Measurements from ENCODE around the gene NETO2. TPM values are rescaled to one million over a fixed set of nuclear protein-coding genes. Genes with fewer than 3 reads are reported as not detected.

NETO2 gene
- total and polyA plus RNA-seq, 4 donors, result 1.2 to 3.4 (median 2.1) TPM

DNA sequence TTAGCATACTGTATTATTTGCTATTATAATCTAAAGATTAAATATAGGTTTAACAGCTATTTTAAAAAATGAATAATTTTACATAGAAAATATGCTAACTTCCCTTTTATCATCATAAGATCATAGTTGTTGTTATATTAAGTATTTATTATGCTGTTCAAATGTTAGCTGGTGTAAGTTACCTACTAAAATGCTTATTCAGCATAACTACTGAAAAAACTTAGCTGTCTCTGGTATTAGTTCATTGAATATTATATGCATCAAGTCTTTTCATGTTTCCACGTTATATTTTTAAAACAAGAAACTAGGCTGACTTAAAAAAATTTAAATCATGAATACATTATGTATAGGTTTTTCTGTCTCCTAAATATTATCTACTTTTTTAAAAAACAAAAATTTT lies 62.6 kb downstream of the NETO2 start:
- no peak for ATAC-seq (ENCODE audit: low FRiP score)
- WGBS, 2 donors, result 68 to 86% methylated on average over 1 of the region's 1 CpG

DNA sequence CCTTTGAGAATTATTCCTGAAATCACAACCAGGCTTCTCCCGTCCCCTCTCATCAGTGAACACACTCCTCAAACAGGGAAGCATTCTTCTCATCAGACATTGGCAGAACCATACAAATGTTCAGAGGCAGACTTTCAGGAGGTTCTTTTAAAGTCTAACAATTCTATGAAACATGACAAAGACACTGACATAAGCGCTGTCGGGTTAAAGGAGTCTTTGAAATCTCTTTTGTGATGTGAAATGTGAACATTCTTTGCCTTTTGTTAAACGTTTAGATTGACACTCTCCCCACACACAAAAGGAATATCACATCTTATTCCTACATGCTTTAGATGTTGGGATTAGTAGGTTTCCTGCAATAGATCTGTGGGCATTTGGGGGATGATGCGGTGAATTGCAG lies 63.9 kb downstream of the NETO2 start:
- intact Hi-C loops (cut with DNase I), result no loop called here
- Histone ChIP-seq H3K36me3 (ENCODE audit: control insufficient read depth in 1 of 2, insufficient read depth in 2 of 2, low read length in 1 of 2) (no peaks in the 10 kb centered on the region), H3K9me3 (ENCODE audit: control insufficient read depth, low read length) (no peaks in the 10 kb centered on the region), H3K27me3 (ENCODE audit: control insufficient read depth in 1 of 2, insufficient read depth in 2 of 2, low read length in 1 of 2) (no peaks in the 10 kb centered on the region), H3K27ac (ENCODE audit: low read depth in 1 of 2, low read length in 2 of 2) (no peak overlapping the region), H3K4me3 (ENCODE audit: low read length in 2 of 2) (no peak overlapping the region), H3K4me1 (ENCODE audit: control insufficient read depth in 1 of 2, insufficient read depth in 2 of 2, low read length in 2 of 2) (no peaks in the 10 kb centered on the region)
- WGBS, 2 donors, result 57 to 62% methylated on average over 5 of the region's 5 CpGs
- DNase-seq, result no peak
- ATAC-seq (ENCODE audit: low FRiP score), result no peak

More for the DNA sequence above, 62.6 kb downstream of the NETO2 start:
- Histone ChIP-seq H3K4me3 (ENCODE audit: low read length in 2 of 2) (no peak overlapping the region), H3K27ac (ENCODE audit: low read depth in 1 of 2, low read length in 2 of 2) (no peak overlapping the region), H3K27me3 (ENCODE audit: control insufficient read depth in 1 of 2, insufficient read depth in 2 of 2, low read length in 1 of 2) (no peaks in the 10 kb centered on the region), H3K36me3 (ENCODE audit: control insufficient read depth in 1 of 2, insufficient read depth in 2 of 2, low read length in 1 of 2) (no peaks in the 10 kb centered on the region), H3K4me1 (ENCODE audit: control insufficient read depth in 1 of 2, insufficient read depth in 2 of 2, low read length in 2 of 2) (no peaks in the 10 kb centered on the region), H3K9me3 (ENCODE audit: control insufficient read depth, low read length) (no peaks in the 10 kb centered on the region)
- intact Hi-C loops (cut with DNase I), result no loop called here
- no peak for DNase-seq

DNA sequence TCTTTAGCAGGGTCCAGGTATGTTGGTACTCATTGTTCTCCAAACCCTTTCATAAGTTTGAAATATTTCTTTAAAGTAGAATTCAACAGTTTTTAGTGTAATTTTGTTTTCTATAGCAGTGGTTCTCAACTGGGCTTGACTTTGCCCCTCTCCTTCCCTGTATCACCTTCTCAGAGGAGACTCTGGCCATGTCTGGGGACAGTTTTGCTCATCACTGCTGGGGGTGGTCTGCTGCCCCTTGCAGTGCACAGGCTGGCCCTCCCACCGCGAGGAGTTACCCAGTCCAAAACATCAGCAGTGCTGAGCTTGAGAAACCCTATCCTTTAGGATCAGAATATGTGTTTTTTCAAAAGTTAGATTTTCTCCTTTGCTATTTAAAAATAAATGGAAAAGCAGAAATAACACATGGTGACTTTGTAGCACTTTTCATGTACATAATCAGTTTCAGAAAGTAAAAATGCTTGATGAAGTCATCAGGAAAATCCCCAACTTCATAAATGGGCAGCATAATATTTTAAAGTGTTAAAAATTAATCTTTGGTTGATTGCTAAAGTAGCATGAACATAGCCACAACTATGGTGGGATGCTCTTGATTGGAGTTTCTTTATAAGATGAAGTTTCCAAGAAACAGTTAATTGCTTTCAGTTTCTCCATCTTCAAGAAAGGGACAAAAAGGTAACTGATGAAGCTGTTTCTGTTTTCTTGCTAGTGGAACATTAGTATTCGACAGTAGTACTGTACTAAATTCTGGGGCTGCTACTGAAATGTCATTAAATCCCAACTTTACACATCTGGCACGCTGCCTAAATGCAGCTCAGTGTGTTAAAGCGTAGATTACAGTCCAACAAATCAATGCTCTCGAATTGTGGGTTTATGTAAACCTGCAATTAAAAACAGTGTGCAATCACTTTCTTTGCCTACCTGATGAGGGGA lies 70.3 kb downstream of the NETO2 start:
- 69 to 70% methylated on average over 6 of the region's 6 CpGs for WGBS, 2 donors

DNA sequence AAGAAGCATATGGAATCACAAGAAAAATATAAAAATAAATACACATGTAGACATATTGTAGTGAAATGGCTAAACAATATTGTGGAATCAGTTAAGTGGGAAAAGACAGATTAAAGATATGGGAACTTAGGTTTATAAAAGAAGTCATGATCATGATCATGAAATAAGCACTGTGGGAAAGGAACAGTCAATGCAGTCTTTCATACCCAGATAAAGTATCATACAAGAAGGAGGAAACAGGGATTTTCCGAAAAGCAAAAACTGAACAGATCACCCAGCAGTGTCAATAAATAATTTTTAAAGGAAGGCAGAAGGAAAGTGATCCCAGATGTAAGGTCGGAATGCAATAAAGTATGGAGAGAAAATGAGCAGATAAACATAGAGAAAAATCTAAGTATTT lies 71.6 kb downstream of the NETO2 start:
- Histone ChIP-seq H3K4me1 (ENCODE audit: control insufficient read depth in 1 of 2, insufficient read depth in 2 of 2, low read length in 2 of 2) (no peaks in the 10 kb centered on the region), H3K27me3 (ENCODE audit: control insufficient read depth in 1 of 2, insufficient read depth in 2 of 2, low read length in 1 of 2) (no peaks in the 10 kb centered on the region), H3K9me3 (ENCODE audit: control insufficient read depth, low read length) (no peaks in the 10 kb centered on the region), H3K36me3 (ENCODE audit: control insufficient read depth in 1 of 2, insufficient read depth in 2 of 2, low read length in 1 of 2) (no peaks in the 10 kb centered on the region), H3K4me3 (ENCODE audit: low read length in 2 of 2) (no peak overlapping the region), H3K27ac (ENCODE audit: low read depth in 1 of 2, low read length in 2 of 2) (no peak overlapping the region)
- intact Hi-C loops (cut with DNase I), result no loop called here
- DNase-seq (no peak), ATAC-seq (ENCODE audit: low FRiP score) (no peak)
- WGBS, 2 donors, result 86 to 89% methylated on average over 2 of the region's 2 CpGs

More for the DNA sequence above, 70.3 kb downstream of the NETO2 start:
- Histone ChIP-seq H3K27ac (ENCODE audit: low read depth in 1 of 2, low read length in 2 of 2) (no peak overlapping the region), H3K36me3 (ENCODE audit: control insufficient read depth in 1 of 2, insufficient read depth in 2 of 2, low read length in 1 of 2) (no peaks in the 10 kb centered on the region), H3K27me3 (ENCODE audit: control insufficient read depth in 1 of 2, insufficient read depth in 2 of 2, low read length in 1 of 2) (no peaks in the 10 kb centered on the region), H3K4me1 (ENCODE audit: control insufficient read depth in 1 of 2, insufficient read depth in 2 of 2, low read length in 2 of 2) (no peaks in the 10 kb centered on the region), H3K9me3 (ENCODE audit: control insufficient read depth, low read length) (no peaks in the 10 kb centered on the region), H3K4me3 (ENCODE audit: low read length in 2 of 2) (no peak overlapping the region)
- intact Hi-C loops (cut with DNase I), result no loop called here
- DNase-seq, result no peak
- ATAC-seq (ENCODE audit: low FRiP score), result no peak

DNA sequence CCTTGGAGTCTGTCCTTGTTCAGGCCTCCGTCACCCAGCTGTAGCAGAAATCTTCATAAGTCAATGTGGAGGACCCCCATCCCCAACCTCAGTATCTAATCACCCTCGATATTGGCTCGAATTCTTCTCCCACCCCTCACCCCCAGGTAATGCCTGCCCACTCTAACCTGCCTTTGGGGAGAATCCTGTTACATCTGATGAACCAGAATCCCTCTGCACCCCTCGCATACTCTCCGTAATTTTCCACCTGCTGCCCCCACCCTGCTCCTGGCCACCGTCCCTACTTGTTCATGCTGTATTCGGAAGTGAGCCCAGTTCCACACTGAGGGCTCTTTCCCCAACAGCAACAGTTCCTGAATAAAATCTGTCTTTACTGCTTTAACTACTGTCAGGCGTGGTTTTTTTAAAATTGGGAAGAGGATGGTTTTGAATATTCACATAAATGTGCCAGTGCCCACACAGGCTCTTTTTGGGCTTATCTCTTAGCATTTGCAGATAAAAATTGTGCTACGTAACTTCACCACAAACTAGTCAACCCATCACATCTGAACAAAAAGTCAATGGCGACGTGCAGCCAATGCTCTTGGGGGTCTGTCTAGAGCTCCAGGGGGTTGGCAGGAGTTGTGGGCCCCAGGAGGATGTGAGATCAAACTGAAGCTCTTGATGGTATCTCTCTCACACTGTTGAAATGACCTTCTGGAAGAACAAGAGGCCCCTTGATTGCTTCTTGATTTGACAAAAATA lies 73.7 kb downstream of the NETO2 start:
- DNase-seq (no peak), ATAC-seq (ENCODE audit: low FRiP score) (no peak)
- Histone ChIP-seq H3K4me1 (ENCODE audit: control insufficient read depth in 1 of 2, insufficient read depth in 2 of 2, low read length in 2 of 2) (no peaks in the 10 kb centered on the region), H3K9me3 (ENCODE audit: control insufficient read depth, low read length) (no peaks in the 10 kb centered on the region), H3K27me3 (ENCODE audit: control insufficient read depth in 1 of 2, insufficient read depth in 2 of 2, low read length in 1 of 2) (no peaks in the 10 kb centered on the region), H3K27ac (ENCODE audit: low read depth in 1 of 2, low read length in 2 of 2) (no peak overlapping the region), H3K4me3 (ENCODE audit: low read length in 2 of 2) (no peak overlapping the region), H3K36me3 (ENCODE audit: control insufficient read depth in 1 of 2, insufficient read depth in 2 of 2, low read length in 1 of 2) (no peaks in the 10 kb centered on the region)
- WGBS, 2 donors, result 83 to 84% methylated on average over 11 of the region's 11 CpGs
- intact Hi-C loops (cut with DNase I), result no loop called here

DNA sequence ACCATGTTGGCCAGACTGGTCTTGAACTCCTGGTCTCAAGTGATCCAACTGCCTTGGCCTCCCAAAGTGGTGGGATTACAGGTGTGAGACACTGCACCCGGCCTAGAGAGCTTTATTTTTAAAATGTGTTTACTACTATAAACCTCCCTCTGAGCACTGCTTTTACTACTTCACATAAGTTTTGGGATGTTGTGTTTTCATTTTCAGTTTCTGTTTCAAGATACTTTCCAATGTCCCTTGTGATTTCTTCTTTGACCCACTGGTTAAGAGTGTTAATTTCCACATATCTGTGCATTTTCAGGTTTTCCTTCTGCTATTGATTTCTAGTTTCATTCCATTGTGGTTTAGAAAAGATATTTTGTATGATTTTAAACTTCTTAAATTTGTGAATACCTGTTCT lies 74.4 kb downstream of the NETO2 start:
- no peaks in the 10 kb centered on the region for H3K27me3 ChIP-seq (ENCODE audit: control insufficient read depth in 1 of 2, insufficient read depth in 2 of 2, low read length in 1 of 2)
- WGBS, 2 donors, result 83 to 94% methylated on average over 1 of the region's 1 CpG
- DNase-seq, result no peak
- no peaks in the 10 kb centered on the region for H3K9me3 ChIP-seq (ENCODE audit: control insufficient read depth, low read length)
- intact Hi-C loops (cut with DNase I), result no loop called here
- no peak for ATAC-seq (ENCODE audit: low FRiP score)
- no peak overlapping the region for H3K27ac ChIP-seq (ENCODE audit: low read depth in 1 of 2, low read length in 2 of 2)
- H3K4me3 ChIP-seq (ENCODE audit: low read length in 2 of 2), result no peak overlapping the region
- no peaks in the 10 kb centered on the region for H3K4me1 ChIP-seq (ENCODE audit: control insufficient read depth in 1 of 2, insufficient read depth in 2 of 2, low read length in 2 of 2)
- H3K36me3 ChIP-seq (ENCODE audit: control insufficient read depth in 1 of 2, insufficient read depth in 2 of 2, low read length in 1 of 2), result no peaks in the 10 kb centered on the region

DNA sequence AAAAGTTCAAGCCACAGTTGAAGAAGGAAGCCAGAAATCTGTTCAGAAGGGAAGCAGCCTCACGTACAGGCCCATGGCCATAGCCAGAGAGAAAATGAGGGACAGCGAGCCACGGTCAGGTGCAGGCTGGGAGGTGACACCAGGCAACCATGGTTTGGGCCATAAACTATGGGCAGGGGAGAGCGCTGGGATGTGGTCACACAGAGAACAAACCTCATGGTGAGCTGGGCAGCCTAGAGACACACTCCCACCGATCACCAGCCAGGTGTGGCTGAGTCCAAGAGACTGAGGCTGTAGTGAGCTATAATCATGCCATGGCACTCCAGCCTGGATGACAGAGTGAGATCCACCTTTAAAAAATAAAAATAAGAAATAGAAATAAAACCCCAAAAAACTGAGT lies 76.5 kb downstream of the NETO2 start:
- DNase-seq, result no peak
- intact Hi-C loops (cut with DNase I), result no loop called here

DNA sequence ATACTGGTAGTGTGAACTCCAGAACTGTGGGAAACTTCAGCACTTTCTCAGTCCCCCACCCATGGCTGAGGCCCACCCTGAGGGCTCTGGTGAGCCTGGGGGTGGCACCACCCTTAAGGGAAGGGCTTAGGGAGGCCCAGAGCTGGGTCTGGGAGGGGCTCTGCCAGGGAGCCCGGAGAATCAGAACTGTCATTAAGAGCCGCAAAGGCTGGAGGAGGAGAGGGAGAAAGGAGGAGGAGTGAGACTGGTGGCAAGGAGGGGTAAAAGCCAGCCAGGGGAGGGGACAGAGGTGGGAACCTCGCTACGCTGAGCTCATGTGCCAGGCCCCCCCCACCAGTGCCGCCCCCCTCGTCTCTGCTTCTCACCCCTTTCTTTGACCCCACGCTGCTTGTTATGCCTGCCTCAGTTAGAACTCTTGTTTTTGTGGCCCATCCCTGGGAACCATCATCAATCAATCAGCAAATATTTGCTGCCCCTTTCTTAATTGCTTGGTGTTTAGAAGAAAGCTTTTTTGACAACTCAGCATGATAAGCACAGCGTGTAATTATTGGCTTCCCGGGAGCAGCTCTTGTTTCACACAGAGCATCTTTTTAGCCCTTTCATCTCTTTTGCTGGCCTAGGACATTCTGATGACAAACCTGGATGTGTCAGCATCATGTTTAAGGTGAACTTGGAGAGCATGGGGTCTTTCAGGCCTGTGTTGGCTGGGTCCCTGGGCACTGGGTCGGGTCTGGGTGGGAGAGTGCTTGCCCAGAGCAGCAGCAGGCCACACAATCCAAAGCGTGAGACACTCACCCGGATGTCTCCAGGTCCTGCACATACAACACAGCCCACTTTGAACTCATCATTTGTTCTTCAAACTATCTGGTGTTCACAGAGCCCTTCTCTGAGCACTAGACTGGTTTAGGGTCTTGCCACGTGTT lies 77.7 kb downstream of the NETO2 start:
- no peak for DNase-seq
- ATAC-seq (ENCODE audit: low FRiP score), result no peak
- WGBS, 2 donors, result 43 to 45% methylated on average over 11 to 13 of the region's 13 CpGs
- no peaks in the 10 kb centered on the region for H3K27me3 ChIP-seq (ENCODE audit: control insufficient read depth in 1 of 2, insufficient read depth in 2 of 2, low read length in 1 of 2)
- H3K4me1 ChIP-seq (ENCODE audit: control insufficient read depth in 1 of 2, insufficient read depth in 2 of 2, low read length in 2 of 2), result no peaks in the 10 kb centered on the region
- H3K36me3 ChIP-seq (ENCODE audit: control insufficient read depth in 1 of 2, insufficient read depth in 2 of 2, low read length in 1 of 2), result no peaks in the 10 kb centered on the region
- no peak overlapping the region for H3K27ac ChIP-seq (ENCODE audit: low read depth in 1 of 2, low read length in 2 of 2)
- intact Hi-C loops (cut with DNase I), result no loop called here
- H3K9me3 ChIP-seq (ENCODE audit: control insufficient read depth, low read length), result peaks cover 2% of the 10 kb centered on the region
- no peak overlapping the region for H3K4me3 ChIP-seq (ENCODE audit: low read length in 2 of 2)

More for the DNA sequence above, 76.5 kb downstream of the NETO2 start:
- H3K27me3 ChIP-seq (ENCODE audit: control insufficient read depth in 1 of 2, insufficient read depth in 2 of 2, low read length in 1 of 2), result no peaks in the 10 kb centered on the region
- H3K36me3 ChIP-seq (ENCODE audit: control insufficient read depth in 1 of 2, insufficient read depth in 2 of 2, low read length in 1 of 2), result no peaks in the 10 kb centered on the region
- H3K9me3 ChIP-seq (ENCODE audit: control insufficient read depth, low read length), result peaks cover 1% of the 10 kb centered on the region
- no peak overlapping the region for H3K27ac ChIP-seq (ENCODE audit: low read depth in 1 of 2, low read length in 2 of 2)
- H3K4me3 ChIP-seq (ENCODE audit: low read length in 2 of 2), result no peak overlapping the region
- WGBS, 2 donors, result 78 to 79% methylated on average over 5 of the region's 5 CpGs
- H3K4me1 ChIP-seq (ENCODE audit: control insufficient read depth in 1 of 2, insufficient read depth in 2 of 2, low read length in 2 of 2), result no peaks in the 10 kb centered on the region
- no peak for ATAC-seq (ENCODE audit: low FRiP score)

Measured in aorta (tissue), 5 donors.